Keratinocyte (primary cell): Measurements from ENCODE around the gene OR2T5. TPM values are rescaled to one million over a fixed set of nuclear protein-coding genes. Genes with fewer than 3 reads are reported as not detected.
"Not testable (repeated sequence)": the region's sequence is repeated elsewhere in the genome, so short reads cannot be mapped to it uniquely, and the experiment has no call there.

ENCODE experiments used
- DNase-seq: peaks from one replicate; pipeline ENCODE4 v3.0.0-alpha.2; 2011; ENCODE audit warnings: low read depth, missing footprints, low spot score
- FAIRE-seq: peaks from 2 replicates; lab custom pipeline; 2011; peaks lifted over from hg19 to GRCh38; lab: Jason Lieb, UNC
- H2AFZ ChIP-seq: 2 replicates; pipeline ENCODE4 v1.6.0; 2012; ENCODE audit warnings: low read length, control low read depth, inconsistent platforms; ENCODE audit not compliant: control insufficient read depth
- H3K27ac ChIP-seq: 2 replicates; pipeline ENCODE4 v1.5.1; 2011; ENCODE audit warnings: low read length; ENCODE audit not compliant: control insufficient read depth, insufficient read depth
- H3K27me3 ChIP-seq: 3 replicates; pipeline ENCODE4 v1.6.0; 2011; ENCODE audit warnings: low read length; ENCODE audit not compliant: control insufficient read depth, insufficient read depth; ENCODE audit errors: extremely low read depth
- H3K36me3 ChIP-seq, 2 experiments: 2 replicates in 1 of 2; 3 replicates in 1 of 2; pipeline ENCODE4 v1.5.1; 2011; ENCODE audit warnings: low read length in 2 of 2, mild to moderate bottlenecking in 1 of 2; ENCODE audit not compliant: control insufficient read depth in 2 of 2, insufficient read depth in 2 of 2; ENCODE audit errors: extremely low read depth in 1 of 2
- H3K4me1 ChIP-seq: 3 replicates; pipeline ENCODE4 v1.5.1; 2011; ENCODE audit warnings: low read length; ENCODE audit not compliant: control insufficient read depth, insufficient read depth; ENCODE audit errors: extremely low read depth
- H3K4me2 ChIP-seq: 3 replicates; pipeline ENCODE4 v1.6.0; 2011; ENCODE audit warnings: low read depth, low read length; ENCODE audit not compliant: control insufficient read depth, insufficient read depth; ENCODE audit errors: extremely low read depth
- H3K4me3 ChIP-seq, 3 experiments: fragments of 200-600 bp in 1 of 3; sonication (generic) in 1 of 3; 2 replicates in 2 of 3; 3 replicates in 1 of 3; pipeline ENCODE4 v1.5.1; 2011 to 2016; ENCODE audit warnings: low read length in 3 of 3, mild to moderate bottlenecking in 3 of 3, control low read depth in 2 of 3, inconsistent platforms in 1 of 3, low read depth in 1 of 3, mixed read lengths in 1 of 3, mixed run types in 1 of 3, moderate library complexity in 1 of 3; ENCODE audit not compliant: control insufficient read depth in 2 of 3, insufficient read depth in 2 of 3; ENCODE audit errors: extremely low read depth in 1 of 3
- H3K79me2 ChIP-seq: 2 replicates; pipeline ENCODE4 v1.6.0; 2012; ENCODE audit warnings: low read length; ENCODE audit not compliant: control insufficient read depth, insufficient read depth
- H3K9ac ChIP-seq: 3 replicates; pipeline ENCODE4 v1.6.0; 2011; ENCODE audit warnings: low read length; ENCODE audit not compliant: control insufficient read depth, insufficient read depth; ENCODE audit errors: extremely low read depth
- H3K9me1 ChIP-seq: 3 replicates; pipeline ENCODE4 v1.6.0; 2011; ENCODE audit warnings: low read length; ENCODE audit not compliant: control insufficient read depth, insufficient read depth; ENCODE audit errors: extremely low read depth
- H3K9me3 ChIP-seq: 2 replicates; pipeline ENCODE4 v1.5.1; 2012; ENCODE audit warnings: low read depth, low read length; ENCODE audit not compliant: control insufficient read depth
- H4K20me1 ChIP-seq: 3 replicates; pipeline ENCODE4 v1.6.0; 2011; ENCODE audit warnings: low read length; ENCODE audit not compliant: control insufficient read depth, insufficient read depth; ENCODE audit errors: extremely low read depth
- dilution Hi-C: fragments of 300-500 bp; cut with MboI; formaldehyde crosslinking; loops from one replicate; pipeline ENCODE4 v1.7.0; 2020; ENCODE audit warnings: low sequenced_read_pairs; ENCODE audit not compliant: extremely low pct_ligation_motif_present
- polyA plus RNA-seq, 5 experiments: library from polyadenylated mRNA; depleted of rRNA in 3 of 5; stranded (reverse) in 3 of 5; stranded (forward) in 1 of 5; unstranded in 1 of 5; fragments of >200 nt; gene quantifications; 1 replicate in 1 of 5; 2 replicates in 3 of 5; 3 replicates in 1 of 5; pipeline versions ENCODE4 v1.2.1 to v1.2.3, GENCODE V29; 2011 to 2012; ENCODE audit warnings: missing spikeins in 2 of 5, low read depth in 1 of 5, low replicate concordance in 1 of 5

OR2T5 gene
- polyA plus RNA-seq, 1 donor (not counting 4 experiments of a cell fraction or from before 2014, with no cell fraction given): not detected

DNA sequence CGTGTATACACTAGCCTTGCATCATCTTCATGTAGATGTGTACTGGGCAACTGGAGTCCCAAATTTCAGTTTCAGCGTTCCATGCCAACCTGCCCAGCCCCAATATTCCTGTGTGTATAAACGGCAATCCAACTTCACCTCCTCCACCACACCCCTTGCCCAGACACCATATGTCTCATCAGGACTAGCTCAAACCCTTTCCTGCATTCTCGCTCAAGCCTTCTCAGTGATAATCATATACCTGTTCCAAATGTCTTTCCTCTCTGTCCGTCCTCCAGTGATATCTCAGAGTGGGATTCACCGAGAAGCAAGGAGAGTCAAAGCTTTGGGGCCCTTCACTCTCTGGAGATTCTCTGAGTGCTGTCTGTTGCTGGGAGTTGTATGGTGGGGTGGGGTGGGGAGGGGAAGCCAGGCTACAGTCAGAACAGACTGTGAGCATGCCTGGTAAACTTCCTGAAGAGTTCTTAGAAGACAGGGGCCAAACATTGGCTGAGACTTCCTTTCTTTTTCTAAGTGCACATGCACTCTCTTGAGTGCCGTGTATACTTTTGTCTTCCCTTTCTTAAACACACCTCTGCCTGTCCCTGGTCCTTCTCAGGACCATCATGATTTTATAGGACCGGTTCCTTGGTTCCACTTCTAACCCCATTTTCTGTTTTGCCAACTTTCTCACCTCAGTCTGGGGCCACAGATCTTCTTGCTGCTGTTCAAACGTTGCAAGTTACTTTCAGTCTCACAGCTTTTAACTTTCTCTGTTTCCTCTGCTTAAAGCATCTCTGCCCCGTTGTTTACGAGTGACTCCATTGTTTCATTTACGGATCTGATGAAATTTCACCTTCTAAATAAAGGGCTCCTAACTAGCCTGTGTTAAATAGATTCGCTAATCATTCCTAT, 6.5 kb upstream of the OR2T5 start:
- H3K36me3 ChIP-seq, H3K27me3 ChIP-seq, H3K9ac ChIP-seq, H3K4me3 ChIP-seq, H3K79me2 ChIP-seq, H3K4me2 ChIP-seq, H3K27ac ChIP-seq, DNase-seq, H3K9me3 ChIP-seq, FAIRE-seq, H3K9me1 ChIP-seq, H3K4me1 ChIP-seq, dilution Hi-C loops, H2AFZ ChIP-seq, H4K20me1 ChIP-seq: not testable (repeated sequence)

DNA sequence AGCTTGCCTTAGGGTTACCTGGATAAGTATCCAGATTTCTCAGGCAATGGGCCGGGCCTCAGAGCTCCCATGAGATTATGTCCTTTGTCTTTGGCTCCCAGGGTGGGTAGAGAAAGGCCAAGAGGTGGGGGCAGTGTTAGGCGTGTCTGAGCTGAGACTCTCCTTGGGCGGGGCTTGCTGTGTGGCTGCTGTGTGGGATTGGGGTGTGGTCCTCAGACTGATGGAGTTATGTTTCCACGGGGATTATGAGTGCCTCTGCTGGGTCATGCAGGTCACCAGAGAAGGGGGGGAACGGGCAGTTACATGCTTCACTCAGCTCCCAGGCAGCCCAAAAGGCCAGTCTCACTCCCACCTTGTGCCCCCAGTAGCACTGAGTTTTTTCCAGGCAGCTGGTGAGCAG, 8.3 kb downstream of the OR2T5 start:
- H3K9me3 ChIP-seq, H3K4me1 ChIP-seq, H2AFZ ChIP-seq, DNase-seq, H3K4me3 ChIP-seq, H3K9ac ChIP-seq, H4K20me1 ChIP-seq, H3K9me1 ChIP-seq, FAIRE-seq, H3K4me2 ChIP-seq, H3K27me3 ChIP-seq, H3K27ac ChIP-seq, H3K36me3 ChIP-seq, H3K79me2 ChIP-seq, dilution Hi-C loops: not testable (repeated sequence)

DNA sequence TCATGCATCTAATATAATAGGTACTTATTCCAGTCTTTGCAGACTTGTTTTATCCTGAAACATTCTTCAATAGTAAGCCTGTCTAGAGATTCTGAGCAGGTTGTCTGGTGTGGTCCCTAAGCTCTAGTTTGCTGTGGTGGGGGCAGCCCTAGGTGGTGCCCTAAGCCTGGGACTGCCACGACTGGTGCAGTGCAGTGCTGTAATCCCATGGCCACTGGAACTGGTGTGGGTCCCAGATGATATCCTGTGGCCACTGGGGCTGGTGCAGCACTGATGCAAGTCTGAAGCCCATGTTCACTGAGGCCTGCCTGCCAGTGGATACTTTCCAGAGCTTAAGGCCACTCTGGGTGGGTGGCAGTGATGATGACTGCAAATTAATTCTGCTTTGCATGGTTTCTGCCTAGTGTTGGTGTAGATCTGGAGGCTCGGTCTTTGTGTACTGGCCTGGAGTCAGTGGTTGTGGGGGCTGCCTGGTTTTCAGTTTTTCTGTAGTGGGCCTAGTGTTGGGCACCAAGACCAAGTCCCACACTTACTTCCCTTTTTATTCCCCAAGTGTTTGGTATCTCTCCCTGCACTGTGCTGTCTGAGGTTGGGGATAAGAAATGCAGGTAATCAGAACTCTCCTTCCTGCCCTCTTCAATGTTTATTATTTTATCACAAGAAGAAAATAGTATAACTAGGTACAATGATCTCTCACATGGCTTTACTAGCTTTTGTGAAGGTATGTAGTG, 12.1 kb downstream of the OR2T5 start:
- DNase-seq, H4K20me1 ChIP-seq, H3K9me1 ChIP-seq, H3K79me2 ChIP-seq, dilution Hi-C loops, H3K4me3 ChIP-seq, FAIRE-seq, H2AFZ ChIP-seq, H3K27ac ChIP-seq, H3K4me1 ChIP-seq, H3K36me3 ChIP-seq, H3K9ac ChIP-seq, H3K27me3 ChIP-seq, H3K9me3 ChIP-seq, H3K4me2 ChIP-seq: not testable (repeated sequence)

DNA sequence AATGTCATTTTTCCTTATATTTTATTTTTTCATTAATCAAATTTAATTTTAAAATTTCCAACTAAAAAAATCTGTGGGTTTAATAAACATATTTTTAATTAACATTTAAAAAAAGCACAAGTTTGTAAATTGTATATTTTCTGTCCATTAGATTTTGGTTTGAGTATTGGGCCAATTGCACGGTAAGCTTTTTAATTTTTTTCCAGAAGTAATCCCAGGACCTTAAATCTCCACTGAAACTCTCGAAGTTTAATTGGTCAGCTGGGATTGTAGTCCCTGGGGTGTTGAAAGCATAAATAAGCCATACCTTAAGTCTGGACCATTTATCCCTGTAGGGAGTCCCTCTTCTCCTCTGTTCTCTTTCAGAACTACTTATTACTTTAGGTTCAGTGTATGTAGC, 19.4 kb downstream of the OR2T5 start, which contains the start of gene OR2G6:
Gene OR2G6, plus strand, starts transcription at position 301 of the 400 bp plus-strand sequence. CDS start 13,574 bp downstream, outside the sequence.
- DNase-seq, H3K27me3 ChIP-seq, H3K4me2 ChIP-seq, H3K9me3 ChIP-seq, H3K36me3 ChIP-seq, H2AFZ ChIP-seq, H3K27ac ChIP-seq, H3K9me1 ChIP-seq, H4K20me1 ChIP-seq, H3K9ac ChIP-seq, H3K4me3 ChIP-seq, H3K79me2 ChIP-seq, FAIRE-seq, dilution Hi-C loops, H3K4me1 ChIP-seq: not testable (repeated sequence)
